GM10248 (cell line): ENCODE measurements around the gene ANO2.

ENCODE experiments used
- CTCF ChIA-PET: fragments of 300-600 bp; sonication (Branson Sonifier 250); formaldehyde crosslinking; extraction: SDS; loops from one replicate; lab custom pipeline; 2021; ENCODE audit warnings: antibody characterized with exemption; lab: Yijun Ruan, JAX
- POLR2A ChIA-PET: fragments of 350-650 bp; sonication (Branson Sonifier 250); formaldehyde crosslinking; extraction: SDS; loops from one replicate; lab custom pipeline; 2020; ENCODE audit warnings: antibody characterized with exemption; lab: Yijun Ruan, JAX
- DNase-seq: peaks from one replicate; pipeline ENCODE4 v3.0.0; 2012; ENCODE audit errors: extremely low spot score
- CTCF ChIP-seq: IDR thresholded peaks from 2 replicates; pipeline ENCODE4 v1.5.1; 2012; ENCODE audit warnings: mild to moderate bottlenecking, low read depth; ENCODE audit errors: extremely low read depth, missing control alignments, control extremely low read depth

ANO2 gene

GRCh38 chr12:5914387-5915149, 30.5 kb downstream of the ANO2 start:
- CTCF ChIA-PET: no interaction called here
- POLR2A ChIA-PET: no interaction called here
- no peak for DNase-seq
- TF ChIP-seq CTCF: no peak

- CTCF ChIA-PET: no interaction called here
These were observed 31.7 kb downstream of the ANO2 start for GRCh38 chr12:5913387-5913786.

GRCh38 chr12:5912437-5913334, 32.4 kb downstream of the ANO2 start:
- DNase-seq: no peak
- ChIA-PET POLR2A (no interaction called here), CTCF (no interaction called here)
- TF ChIP-seq CTCF: no peak

More at GRCh38 chr12:5913387-5913786, 31.7 kb downstream of the ANO2 start:
- POLR2A ChIA-PET: no interaction called here
- no peak for TF ChIP-seq CTCF
- DNase-seq: no peak

- DNase-seq: no peak
- ChIA-PET CTCF (no interaction called here), POLR2A (no interaction called here)
- no peak for TF ChIP-seq CTCF
These were observed 33.0 kb downstream of the ANO2 start for GRCh38 chr12:5912011-5912410.

GRCh38 chr12:5910790-5911548, 34.1 kb downstream of the ANO2 start:
- CTCF ChIA-PET: no interaction called here
- POLR2A ChIA-PET: no interaction called here
- no peak for DNase-seq
- no peak for TF ChIP-seq CTCF

GRCh38 chr12:5909560-5909959, 35.5 kb downstream of the ANO2 start:
- TF ChIP-seq CTCF: no peak
- no peak for DNase-seq
- POLR2A ChIA-PET: no interaction called here
- CTCF ChIA-PET: no interaction called here
